GM12865 (cell line): ENCODE measurements around the gene MRTO4.

Experiments used
- DNase-seq: peaks from one replicate; pipeline ENCODE4 v3.0.0; 2010; ENCODE audit warnings: low read depth
- H3K4me3 ChIP-seq: 2 replicates; pipeline ENCODE4 v1.5.1; 2011; ENCODE audit warnings: mild to moderate bottlenecking, low read depth, low read length, control low read depth
- TF ChIP-seq, protein P1 (sequence below): IDR thresholded peaks from 2 replicates; pipeline ENCODE4 v1.5.1; 2011; ENCODE audit warnings: low read length, control low read depth, low read depth, inconsistent platforms; ENCODE audit not compliant: insufficient read depth; ENCODE audit errors: missing control alignments

The MRTO4 gene

DNA sequence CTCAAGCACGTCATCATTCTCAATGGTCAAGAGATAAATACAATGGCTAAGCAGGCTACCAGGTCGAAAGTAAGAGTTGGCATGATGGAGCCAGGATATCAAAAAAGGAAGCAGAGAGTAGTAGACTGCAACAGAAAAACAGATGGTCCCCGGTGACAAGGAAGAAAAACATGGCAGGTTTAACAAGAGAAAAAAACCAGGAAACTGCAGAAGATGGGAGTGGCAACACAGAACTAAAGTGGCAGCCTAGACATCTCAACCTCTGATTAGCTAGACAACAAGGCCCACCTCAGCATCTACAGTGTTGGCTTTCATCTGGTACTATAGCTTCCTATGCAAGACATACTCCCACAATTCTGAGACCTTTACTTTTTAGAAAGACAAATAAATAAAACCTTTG lies 44.7 kb upstream of the MRTO4 start:
- no peak for DNase-seq
- no peak overlapping the region for H3K4me3 ChIP-seq
- TF ChIP-seq, protein P1, sequence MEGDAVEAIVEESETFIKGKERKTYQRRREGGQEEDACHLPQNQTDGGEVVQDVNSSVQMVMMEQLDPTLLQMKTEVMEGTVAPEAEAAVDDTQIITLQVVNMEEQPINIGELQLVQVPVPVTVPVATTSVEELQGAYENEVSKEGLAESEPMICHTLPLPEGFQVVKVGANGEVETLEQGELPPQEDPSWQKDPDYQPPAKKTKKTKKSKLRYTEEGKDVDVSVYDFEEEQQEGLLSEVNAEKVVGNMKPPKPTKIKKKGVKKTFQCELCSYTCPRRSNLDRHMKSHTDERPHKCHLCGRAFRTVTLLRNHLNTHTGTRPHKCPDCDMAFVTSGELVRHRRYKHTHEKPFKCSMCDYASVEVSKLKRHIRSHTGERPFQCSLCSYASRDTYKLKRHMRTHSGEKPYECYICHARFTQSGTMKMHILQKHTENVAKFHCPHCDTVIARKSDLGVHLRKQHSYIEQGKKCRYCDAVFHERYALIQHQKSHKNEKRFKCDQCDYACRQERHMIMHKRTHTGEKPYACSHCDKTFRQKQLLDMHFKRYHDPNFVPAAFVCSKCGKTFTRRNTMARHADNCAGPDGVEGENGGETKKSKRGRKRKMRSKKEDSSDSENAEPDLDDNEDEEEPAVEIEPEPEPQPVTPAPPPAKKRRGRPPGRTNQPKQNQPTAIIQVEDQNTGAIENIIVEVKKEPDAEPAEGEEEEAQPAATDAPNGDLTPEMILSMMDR: no peak

GRCh38 chr1:19208710-19209438 lies 42.7 kb upstream of the MRTO4 start:
- DNase-seq: no peak
- peak overlapping the region; percentile 77 for H3K4me3 ChIP-seq
- TF ChIP-seq, protein P1: no peak

DNA sequence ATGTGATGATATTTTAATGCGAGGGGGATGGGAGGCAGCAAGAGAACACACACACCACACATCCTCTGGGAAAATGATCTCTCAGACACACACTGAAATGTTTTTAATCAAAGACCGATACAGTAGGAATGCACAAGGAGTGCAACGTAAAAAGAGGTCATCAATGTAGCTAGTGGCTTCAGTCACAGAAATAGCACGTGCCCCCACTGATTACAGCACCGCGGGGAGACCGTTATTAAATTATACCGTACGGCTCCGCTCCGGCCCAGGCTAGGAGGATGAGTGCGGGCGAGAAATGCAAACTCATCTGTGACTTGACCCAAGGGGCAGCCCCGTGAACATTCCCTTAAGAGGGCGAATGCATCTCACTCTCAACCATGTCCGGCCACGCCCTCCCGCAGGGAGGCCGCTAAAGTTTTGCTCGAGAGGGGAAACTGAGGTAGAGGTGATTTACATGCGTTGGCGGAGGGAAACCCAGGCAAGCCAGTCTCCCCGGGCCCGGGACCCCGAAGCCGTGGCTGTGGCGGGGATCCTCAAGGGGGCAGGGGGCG lies 42.1 kb upstream of the MRTO4 start:
- peak; percentile 80 for DNase-seq
- peak overlapping the region; percentile 77 for H3K4me3 ChIP-seq
- TF ChIP-seq, protein P1: no peak

DNA sequence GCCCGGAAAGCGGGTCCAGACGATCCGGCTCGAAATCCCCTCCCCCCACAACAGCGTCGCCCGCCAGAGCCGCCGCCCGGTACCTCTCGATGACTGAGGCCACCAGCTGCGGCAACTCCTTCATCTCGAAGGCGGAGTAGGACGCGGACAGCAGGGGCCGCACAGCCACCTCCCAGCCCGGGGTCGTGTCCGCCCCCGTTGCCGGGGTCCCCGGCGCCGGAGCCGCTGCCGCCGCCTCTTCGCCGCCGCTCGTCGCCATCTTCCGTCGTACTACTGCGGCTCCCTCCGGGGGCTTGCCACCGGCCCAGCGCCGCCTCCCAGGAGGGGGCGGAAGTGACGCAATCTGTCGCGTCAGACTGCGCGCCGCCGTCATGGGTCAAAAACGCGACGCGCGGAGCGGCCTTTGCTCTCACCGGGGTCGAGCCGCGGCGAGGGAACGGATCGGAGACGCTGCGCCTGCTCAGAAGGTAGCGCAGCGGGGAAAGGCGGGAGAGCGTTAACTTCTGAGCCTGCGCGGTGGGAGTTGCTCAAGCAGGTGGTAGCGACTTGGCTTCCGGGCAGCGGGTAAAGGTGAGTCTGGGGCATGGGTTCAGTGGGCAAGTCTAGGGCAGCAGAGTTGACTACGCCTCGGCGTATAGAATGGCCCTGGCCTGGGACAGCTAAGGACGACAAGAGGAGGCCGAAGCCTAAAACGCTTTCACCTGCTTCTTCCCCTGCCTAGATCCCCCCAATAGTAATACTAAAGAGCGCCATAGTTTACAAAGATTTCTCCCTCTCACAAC lies 41.4 kb upstream of the MRTO4 start, which contains the start of gene UBR4:
Gene UBR4, minus strand, starts transcription at position 277 of the 782 bp plus-strand sequence. Its CDS starts 18 bp downstream, at position 259.
- H3K4me3 ChIP-seq: peak within 1 kb of the TSS; percentile 77
- TF ChIP-seq, protein P1: no peak
- DNase-seq: peak; percentile 98

DNA sequence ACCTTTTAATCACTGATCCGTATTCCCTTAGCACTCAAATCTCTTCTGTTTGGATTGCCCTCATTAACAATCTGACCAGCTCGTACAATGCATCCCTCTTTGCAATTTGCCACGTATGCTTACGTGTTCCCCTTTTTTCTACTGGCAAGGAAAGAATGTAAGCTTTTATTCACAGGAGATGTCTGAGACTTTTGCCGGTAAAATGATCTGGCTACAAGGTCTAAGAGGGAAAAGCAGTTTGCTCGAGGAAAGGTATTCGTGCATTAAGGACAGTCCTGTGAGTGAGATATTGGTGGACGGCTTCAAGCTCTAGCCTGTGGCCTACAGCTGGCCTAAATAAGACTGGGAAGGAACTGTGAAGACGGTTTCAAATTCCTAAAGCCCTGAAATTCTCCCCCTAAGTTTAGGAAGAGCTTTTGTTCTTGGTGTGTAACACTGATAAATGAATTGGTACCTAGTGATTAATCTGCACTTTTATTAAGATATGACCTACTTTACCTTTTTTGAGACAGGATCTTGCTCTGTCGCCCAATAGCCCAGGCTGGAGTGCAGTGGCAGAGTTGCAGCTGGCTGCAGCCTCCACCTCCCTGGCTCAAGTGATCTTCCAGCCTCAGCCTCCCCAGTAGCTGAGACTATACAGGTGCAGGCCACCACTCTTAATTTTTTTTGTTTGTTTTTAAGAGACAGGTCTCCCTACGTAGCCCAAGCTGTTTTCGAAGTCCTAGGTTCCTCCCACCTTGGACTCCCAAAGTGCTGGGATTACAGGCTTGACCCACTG lies 40.6 kb upstream of the MRTO4 start:
- TF ChIP-seq, protein P1: no peak
- peak; percentile 16 for DNase-seq
- peak overlapping the region; percentile 77 for H3K4me3 ChIP-seq

DNA sequence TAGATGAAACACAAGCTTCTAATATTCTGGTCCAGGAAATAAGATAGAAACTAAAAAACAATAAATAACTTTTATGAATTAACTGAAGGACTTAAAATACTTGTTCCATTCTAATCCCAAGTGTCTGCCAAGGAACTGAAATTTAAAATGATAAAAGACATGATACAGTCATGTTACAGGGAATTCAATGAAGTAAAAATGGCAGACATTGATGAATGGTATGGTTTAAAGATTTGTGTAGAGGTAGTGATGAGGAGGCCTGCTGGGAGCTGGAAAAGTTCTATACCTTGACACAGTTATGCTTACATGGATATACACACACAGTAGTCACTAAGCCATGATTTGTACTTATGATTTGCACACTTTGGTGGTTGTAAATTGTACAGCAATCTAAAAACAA lies 39.4 kb upstream of the MRTO4 start:
- TF ChIP-seq, protein P1: no peak
- no peak overlapping the region for H3K4me3 ChIP-seq
- DNase-seq: no peak
